PC-9 (cell line): ENCODE results near the gene KDM1A. TPM values are rescaled to one million over a fixed set of nuclear protein-coding genes. Genes with fewer than 3 reads are reported as not detected.
A peak's percentile ranks its signal among the peaks of the same experiment; 100 is the strongest.

Experiments used
- BruUV-seq: library from RNA; stranded (reverse); fragments of 400-500 nt; replicated peaks from 2 replicates; lab custom pipeline; 2021; lab: Mats Ljungman, UMichigan
- CTCF ChIA-PET: fragments of 300-600 bp; sonication (Branson Sonifier 250); formaldehyde crosslinking; loops from one replicate; lab custom pipeline; 2022; ENCODE audit warnings: antibody characterized with exemption; lab: Charles Lee
- POLR2A ChIA-PET: fragments of 300-600 bp; sonication (Branson Sonifier 250); formaldehyde crosslinking; loops from one replicate; lab custom pipeline; 2022; ENCODE audit warnings: antibody characterized with exemption; ENCODE audit not compliant: unreplicated experiment; lab: Charles Lee
- DNase-seq, 2 experiments: peaks; one replicate each; pipeline versions ENCODE4 v3.0.0 to v3.0.0-alpha.2; 2015 to 2022; ENCODE audit warnings: mixed read lengths in 1 of 2
- H2AFZ ChIP-seq: fragments of 200-600 bp; sonication (generic); 2 replicates; pipeline ENCODE4 v1.8.1; 2017; ENCODE audit warnings: antibody characterized with exemption
- H3F3A ChIP-seq: fragments of 200-600 bp; sonication (generic); 2 replicates; pipeline ENCODE4 v1.8.1; 2017; ENCODE audit warnings: antibody characterized with exemption, mild to moderate bottlenecking, low read depth; ENCODE audit not compliant: insufficient read depth
- H3K27ac ChIP-seq: fragments of 200-600 bp; sonication (generic); 2 replicates; pipeline ENCODE4 v1.6.1; 2016; ENCODE audit warnings: mixed run types
- H3K27me3 ChIP-seq: fragments of 200-600 bp; sonication (generic); 2 replicates; pipeline ENCODE4 v1.6.1; 2016; ENCODE audit warnings: low read depth, mixed run types; ENCODE audit not compliant: insufficient read depth
- H3K36me3 ChIP-seq: fragments of 200-600 bp; sonication (generic); 2 replicates; pipeline ENCODE4 v1.6.1; 2016; ENCODE audit warnings: low read depth, mixed run types
- H3K4me1 ChIP-seq: fragments of 200-600 bp; sonication (generic); replicated peaks from 2 replicates; pipeline ENCODE4 v1.6.1; 2016; ENCODE audit warnings: mixed run types; ENCODE audit not compliant: insufficient read depth
- H3K4me2 ChIP-seq: fragments of 200-600 bp; sonication (generic); 2 replicates; pipeline ENCODE4 v1.6.1; 2017; ENCODE audit warnings: mixed run types
- H3K4me3 ChIP-seq: fragments of 200-600 bp; sonication (generic); 2 replicates; pipeline ENCODE4 v1.6.1; 2016; ENCODE audit warnings: mixed run types
- H3K79me2 ChIP-seq: fragments of 200-600 bp; sonication (generic); 2 replicates; pipeline ENCODE4 v1.6.1; 2017; ENCODE audit warnings: low read depth, mixed run types
- H3K9me2 ChIP-seq: fragments of 200-600 bp; sonication (generic); 2 replicates; pipeline ENCODE4 v1.8.1; 2017; ENCODE audit warnings: mild to moderate bottlenecking; ENCODE audit not compliant: insufficient read depth
- H3K9me3 ChIP-seq: fragments of 200-600 bp; sonication (generic); 2 replicates; pipeline ENCODE4 v1.8.1; 2016; ENCODE audit warnings: low read depth; ENCODE audit not compliant: insufficient read depth
- H4K20me1 ChIP-seq: fragments of 200-600 bp; sonication (generic); 2 replicates; pipeline ENCODE4 v1.8.1; 2017; ENCODE audit not compliant: insufficient read depth
- CTCF ChIP-seq: fragments of 200-600 bp; sonication (generic); conservative IDR thresholded peaks from 2 replicates; pipeline ENCODE4 v1.6.1; 2017; ENCODE audit warnings: mixed run types, antibody characterized with exemption, mild to moderate bottlenecking, moderate library complexity
- EZH2 ChIP-seq: fragments of 200-600 bp; sonication (generic); IDR thresholded peaks from 2 replicates; pipeline ENCODE4 v1.8.0; 2017; ENCODE audit warnings: antibody characterized with exemption, low read depth
- intact Hi-C: fragments of 100-400 bp; cut with micrococcal nuclease; formaldehyde crosslinking; loops from one replicate; pipeline ENCODE4 v1.10.0; 2022; ENCODE audit not compliant: unreplicated experiment
- total RNA-seq: library from RNA; stranded (reverse); gene quantifications from 2 replicates; pipeline ENCODE4 v1.2.3, GENCODE V29; 2021

KDM1A gene
- total RNA-seq, 1 experiment from 2014 or later, result 213 TPM

- no peak for DNase-seq
- Histone ChIP-seq H3K4me2 (no peak overlapping the region), H3K79me2 (peaks cover 98% of the 10 kb centered on the region), H4K20me1 (peaks cover 84% of the 10 kb centered on the region), H3K9me2 (no peaks in the 10 kb centered on the region), H3K4me3 (no peak overlapping the region), H3K4me1 (peaks cover 27% of the 10 kb centered on the region), H3K36me3 (peaks cover 21% of the 10 kb centered on the region; the same call in 1 of the 2 replicates), H3K27ac (peak overlapping the region; percentile 56; the same call in 1 of the 2 replicates), H3K9me3 (no peaks in the 10 kb centered on the region), H3F3A (peaks cover 42% of the 10 kb centered on the region), H3K27me3 (no peaks in the 10 kb centered on the region), H2AFZ (no peak overlapping the region)
- CTCF ChIA-PET, result interaction anchor here (0.6 to 0.7 kb wide), 3 partner anchors 15 to 421 kb away, joined by 3 to 4 read pairs (median 3); no protein-coding TSS in a partner anchor
- no peak for TF ChIP-seq EZH2
- no peak for TF ChIP-seq CTCF
- no TSS peak for BruUV-seq
- intact Hi-C loops, result no loop called here
- POLR2A ChIA-PET, result no interaction called here
Observed at GRCh38 chr1:23040509-23040908, 21.2 kb downstream of the KDM1A start.

- BruUV-seq, result no TSS peak
- CTCF ChIA-PET, result no interaction called here
- peaks cover 98% of the 10 kb centered on the region for H3K79me2 ChIP-seq
Observed at GRCh38 chr1:23044035-23044434, 24.8 kb downstream of the KDM1A start.

GRCh38 chr1:23050201-23050600 lies 30.9 kb downstream of the KDM1A start:
- H3K9me3 ChIP-seq, result no peaks in the 10 kb centered on the region
- no peak overlapping the region for H3K4me3 ChIP-seq
- DNase-seq, result no peak
- no peak overlapping the region for H2AFZ ChIP-seq
- peaks cover 25% of the 10 kb centered on the region for H3K36me3 ChIP-seq
- TF ChIP-seq CTCF (no peak), EZH2 (no peak)
- H3K4me1 ChIP-seq, result peaks cover 14% of the 10 kb centered on the region
- H3K9me2 ChIP-seq, result no peaks in the 10 kb centered on the region
- intact Hi-C loops, result no loop called here
- H3K27ac ChIP-seq, result peak overlapping the region; percentile 23; the same call in 1 of the 2 replicates
- H3K4me2 ChIP-seq, result no peak overlapping the region
- peaks cover 66% of the 10 kb centered on the region for H4K20me1 ChIP-seq
- no TSS peak for BruUV-seq
- H3F3A ChIP-seq, result peaks cover 67% of the 10 kb centered on the region
- ChIA-PET CTCF (no interaction called here), POLR2A (no interaction called here)
- H3K27me3 ChIP-seq, result no peaks in the 10 kb centered on the region
- peaks cover 97% of the 10 kb centered on the region for H3K79me2 ChIP-seq

More at GRCh38 chr1:23044035-23044434, 24.8 kb downstream of the KDM1A start:
- H2AFZ ChIP-seq, result no peak overlapping the region
- no peaks in the 10 kb centered on the region for H3K9me2 ChIP-seq
- peaks cover 20% of the 10 kb centered on the region; the same call in 1 of the 2 replicates for H3K36me3 ChIP-seq
- no peak overlapping the region for H3K4me3 ChIP-seq
- no peak for TF ChIP-seq CTCF
- TF ChIP-seq EZH2, result no peak
- peaks cover 51% of the 10 kb centered on the region for H3F3A ChIP-seq
- H4K20me1 ChIP-seq, result peaks cover 79% of the 10 kb centered on the region
- POLR2A ChIA-PET, result interaction anchor here (0.8 kb wide), 1 partner anchor 23 kb away, joined by 6 read pairs; no protein-coding TSS in a partner anchor
- H3K27me3 ChIP-seq, result no peaks in the 10 kb centered on the region
- peak overlapping the region; percentile 44; the same call in 1 of the 2 replicates for H3K27ac ChIP-seq
- no peak for DNase-seq
- peaks cover 19% of the 10 kb centered on the region for H3K4me1 ChIP-seq
- intact Hi-C loops, result no loop called here
- no peaks in the 10 kb centered on the region for H3K9me3 ChIP-seq
- no peak overlapping the region for H3K4me2 ChIP-seq
